GM18907 (cell line): ENCODE measurements around the gene MACROD1.

Source experiments
- ATAC-seq: cut with Tn5 transposase; IDR thresholded peaks from one replicate; pipeline ENCODE4 v1.9.1; 2021; ENCODE audit warnings: mild to moderate bottlenecking, moderate library complexity; ENCODE audit not compliant: unreplicated experiment

The MACROD1 gene

GRCh38 chr11:64093233-64094039, 72.5 kb downstream of the MACROD1 start:
- ATAC-seq, result no peak

GRCh38 chr11:64092761-64093136, 73.2 kb downstream of the MACROD1 start:
- ATAC-seq, result no peak

GRCh38 chr11:64092111-64092760, 73.7 kb downstream of the MACROD1 start:
- no peak for ATAC-seq

- ATAC-seq, result no peak
These were observed 75.0 kb downstream of the MACROD1 start for GRCh38 chr11:64090806-64091516.

- ATAC-seq, result no peak
These were observed 75.8 kb downstream of the MACROD1 start for GRCh38 chr11:64089915-64090805.

- no peak for ATAC-seq
These were observed 76.4 kb downstream of the MACROD1 start for GRCh38 chr11:64089493-64089892.

GRCh38 chr11:64089027-64089360, 76.9 kb downstream of the MACROD1 start:
- ATAC-seq, result no peak

GRCh38 chr11:64088162-64089026, 77.5 kb downstream of the MACROD1 start:
- no peak for ATAC-seq

- no peak for ATAC-seq
These were observed 79.4 kb downstream of the MACROD1 start for GRCh38 chr11:64086258-64087123.

GRCh38 chr11:64085906-64086257, 80.0 kb downstream of the MACROD1 start:
- no peak for ATAC-seq

- no peak for ATAC-seq
These were observed 80.8 kb downstream of the MACROD1 start for GRCh38 chr11:64084951-64085710.

- no peak for ATAC-seq
These were observed 81.6 kb downstream of the MACROD1 start for GRCh38 chr11:64084146-64084950.

GRCh38 chr11:64083398-64084080, 82.4 kb downstream of the MACROD1 start:
- ATAC-seq, result no peak

GRCh38 chr11:64081745-64082442, 84.0 kb downstream of the MACROD1 start:
- ATAC-seq, result no peak

GRCh38 chr11:64080390-64080789, 85.5 kb downstream of the MACROD1 start:
- no peak for ATAC-seq

GRCh38 chr11:64078905-64079304, 87.0 kb downstream of the MACROD1 start:
- no peak for ATAC-seq
